ENCODE measurements around the gene WRAP73.

WRAP73 gene

GRCh38 chr1:3668585-3669300 is 18.8 kb upstream of the WRAP73 start:
- peak; percentile 61 for DNase-seq

- DNase-seq: peak; percentile 16
Observed at GRCh38 chr1:3668148-3668547, 18.2 kb upstream of the WRAP73 start.

- peak; percentile 18 for DNase-seq
Observed at GRCh38 chr1:3664700-3665375, 14.9 kb upstream of the WRAP73 start.

- peak; percentile 20 for DNase-seq
Observed at GRCh38 chr1:3663999-3664699, 14.2 kb upstream of the WRAP73 start.

- peak; percentile 25 for DNase-seq
Observed at GRCh38 chr1:3662080-3662671, 12.3 kb upstream of the WRAP73 start.

- no peak for DNase-seq
Observed at GRCh38 chr1:3661631-3662030, 11.7 kb upstream of the WRAP73 start.

DNA sequence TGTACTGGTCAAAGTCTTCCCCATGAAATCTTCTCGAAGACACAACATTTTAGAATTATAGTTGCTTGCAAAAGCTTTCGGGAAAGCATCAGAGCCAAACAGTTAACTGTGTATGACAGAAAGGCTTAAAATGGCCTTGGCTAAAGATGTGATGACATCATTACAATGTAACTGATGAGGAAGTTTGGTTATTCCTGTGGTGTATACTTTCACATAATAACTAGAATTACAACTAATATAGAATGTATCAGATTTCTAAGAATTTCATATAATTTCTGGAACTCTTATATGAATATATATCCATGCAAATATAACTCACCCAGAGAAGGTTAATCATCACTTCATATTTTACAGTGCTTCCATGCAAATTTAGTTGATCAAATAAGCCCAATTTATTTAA is 10.8 kb upstream of the WRAP73 start:
- no peak for DNase-seq

GRCh38 chr1:3659093-3659492 is 9.2 kb upstream of the WRAP73 start:
- no peak for DNase-seq

DNA sequence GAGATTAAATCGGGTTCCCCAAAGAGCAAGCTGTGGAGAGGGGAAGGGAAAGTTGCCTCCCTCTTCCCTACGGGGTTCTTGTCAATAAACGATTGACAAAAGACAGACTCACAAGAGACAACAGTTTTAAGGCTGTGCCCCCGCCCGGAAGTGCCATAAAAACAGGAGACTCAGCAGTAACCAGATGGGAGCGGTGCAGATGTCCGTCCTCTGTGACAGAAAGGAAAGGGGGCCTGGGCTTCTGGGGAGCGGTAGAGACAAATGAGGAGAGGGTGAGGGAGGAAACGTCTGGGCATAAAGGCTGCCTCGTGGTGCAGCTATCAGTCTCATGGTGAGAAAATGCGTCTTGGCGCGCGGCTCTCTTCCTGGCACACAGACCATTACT is 8.3 kb upstream of the WRAP73 start:
- DNase-seq: peak; percentile 2

- no peak for DNase-seq
Observed at GRCh38 chr1:3657578-3658230, 7.8 kb upstream of the WRAP73 start.

GRCh38 chr1:3657096-3657475 is 7.2 kb upstream of the WRAP73 start:
- no peak for DNase-seq

DNA sequence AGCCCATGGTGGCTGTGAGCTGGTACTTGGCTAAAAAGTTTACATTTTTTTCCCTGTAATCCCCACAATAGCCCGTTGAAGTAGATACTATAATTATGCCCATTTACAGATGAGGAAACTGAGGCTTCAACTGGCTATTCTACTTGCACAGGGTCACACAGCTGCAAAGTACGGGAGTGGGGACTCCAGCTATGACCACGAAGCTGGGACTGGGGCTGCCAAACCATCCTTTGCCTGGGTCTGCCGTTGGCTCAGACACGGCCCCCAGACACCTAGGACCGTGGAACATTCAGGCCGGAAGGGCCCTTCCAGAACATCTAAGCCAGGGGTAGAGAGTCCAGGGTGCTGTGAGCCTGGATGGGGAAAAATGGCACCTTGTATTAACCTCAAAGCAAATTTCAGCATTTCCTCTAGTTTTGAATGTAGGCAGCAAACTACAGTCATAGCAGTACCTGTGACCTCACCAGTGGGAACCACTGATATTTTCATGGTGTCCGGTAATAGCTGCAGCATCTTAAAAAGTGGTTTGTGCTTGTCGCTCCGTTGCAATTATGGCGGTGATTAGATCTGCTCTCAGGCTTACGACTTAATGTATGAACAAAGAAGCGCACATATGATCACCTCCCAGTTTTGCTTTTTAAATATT is 6.7 kb upstream of the WRAP73 start:
- DNase-seq: peak; percentile 2

GRCh38 chr1:3654549-3655281 is 4.8 kb upstream of the WRAP73 start:
- DNase-seq: peak; percentile 13

GRCh38 chr1:3653286-3653618 is 3.3 kb upstream of the WRAP73 start:
- no peak for DNase-seq

GRCh38 chr1:3652548-3653285 is 2.8 kb upstream of the WRAP73 start:
- no peak for DNase-seq

DNA sequence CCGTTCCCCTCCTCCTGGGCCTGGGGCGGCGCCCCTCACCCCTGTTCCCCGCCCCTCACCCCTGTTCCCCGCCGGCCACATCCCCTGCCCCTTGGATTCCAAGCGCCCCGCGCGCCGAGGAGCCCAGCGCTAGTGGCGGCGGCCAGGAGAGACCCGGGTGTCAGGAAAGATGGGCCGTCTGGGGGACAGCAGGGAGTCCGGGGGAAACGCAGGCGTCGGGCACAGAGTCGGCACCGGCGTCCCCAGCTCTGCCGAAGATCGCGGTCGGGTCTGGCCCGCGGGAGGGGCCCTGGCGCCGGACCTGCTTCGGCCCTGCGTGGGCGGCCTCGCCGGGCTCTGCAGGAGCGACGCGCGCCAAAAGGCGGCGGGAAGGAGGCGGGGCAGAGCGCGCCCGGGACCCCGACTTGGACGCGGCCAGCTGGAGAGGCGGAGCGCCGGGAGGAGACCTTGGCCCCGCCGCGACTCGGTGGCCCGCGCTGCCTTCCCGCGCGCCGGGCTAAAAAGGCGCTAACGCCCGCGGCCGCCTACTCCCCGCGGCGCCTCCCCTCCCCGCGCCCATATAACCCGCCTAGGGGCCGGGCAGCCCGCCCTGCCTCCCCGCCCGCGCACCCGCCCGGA is 2.1 kb upstream of the WRAP73 start, which contains the start of gene TP73:
Gene TP73 (plus strand): TSS at position 587 of the 618 bp plus-strand sequence. CDS start 29,850 bp downstream, outside the sequence.
- DNase-seq: peak; percentile 53

GRCh38 chr1:3651026-3651929 is 1.4 kb upstream of the WRAP73 start:
- no peak for DNase-seq

DNA sequence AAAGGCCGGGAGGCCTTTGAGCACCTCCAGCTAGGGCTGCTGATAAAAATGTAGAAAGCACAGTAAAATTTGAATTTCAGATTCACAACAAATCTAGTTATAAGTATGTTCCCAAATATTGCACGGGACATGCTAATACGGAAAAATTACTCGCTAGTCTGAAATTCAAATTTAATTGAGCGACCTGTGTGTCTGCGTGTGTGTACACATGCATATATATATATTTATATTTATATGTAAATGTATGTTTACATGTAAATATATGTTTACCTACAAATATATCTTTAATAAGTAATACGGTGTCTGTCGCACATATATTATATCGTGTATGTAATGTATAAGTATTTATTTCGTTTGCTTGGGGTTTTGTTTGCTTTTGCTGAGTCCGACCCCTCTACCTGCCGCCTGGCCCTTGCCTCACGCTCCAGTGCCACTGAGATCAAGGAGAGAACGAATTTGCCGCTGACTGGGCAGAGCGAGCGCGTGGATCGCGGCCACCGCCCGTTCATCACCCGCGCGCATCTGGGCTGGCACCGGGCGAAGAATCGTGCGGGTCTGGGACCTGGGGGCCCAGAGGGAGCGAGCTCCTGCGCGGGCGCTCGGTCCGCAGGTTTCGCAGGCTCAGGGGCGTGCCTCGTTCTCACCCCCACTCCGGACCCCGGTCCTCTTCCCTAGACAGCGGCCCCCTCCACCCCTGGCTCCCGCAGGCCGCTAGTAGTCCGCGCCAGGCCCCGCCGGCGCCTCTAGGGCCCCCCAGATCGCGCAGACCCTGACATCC is 534 bp upstream of the WRAP73 start:
- no peak for DNase-seq

DNA sequence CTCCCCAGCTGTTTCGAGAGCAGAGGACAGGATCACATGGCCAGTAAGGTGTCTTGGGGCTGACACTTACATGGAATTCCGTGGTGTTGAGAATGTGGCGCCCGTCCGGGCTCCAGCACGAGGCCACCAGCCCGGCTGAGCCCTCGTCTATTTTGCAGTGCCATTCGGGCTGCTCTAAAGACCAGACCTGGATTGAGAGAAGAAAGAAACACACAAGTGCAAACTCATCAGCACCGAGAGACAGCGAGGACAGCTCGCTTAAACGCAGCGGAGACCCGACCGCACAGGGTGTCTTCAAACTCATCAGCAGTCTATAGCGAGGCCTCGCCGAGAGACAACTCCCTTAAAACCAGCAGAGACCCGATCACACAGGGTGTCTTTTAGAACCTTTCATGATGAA is 3.3 kb downstream of the WRAP73 start:
- DNase-seq: no peak

All from right forelimb (tissue), 1 donor.